Measurements from ENCODE around the gene POLE3.

GRCh38 chr9:113368982-113369854, 41.3 kb downstream of the POLE3 start:
- no peak for TF ChIP-seq CTCF (IDR thresholded peaks at IDR 0.05)
- TF ChIP-seq POLR2A (IDR thresholded peaks at IDR 0.05): no peak

All from vagina (tissue), 2 donors.